Measurements from ENCODE around the gene TSHZ1.

TSHZ1 gene

GRCh38 chr18:75221897-75222296, 11.3 kb downstream of the TSHZ1 start:
- no peak for DNase-seq (ENCODE audit: low spot score)

DNA sequence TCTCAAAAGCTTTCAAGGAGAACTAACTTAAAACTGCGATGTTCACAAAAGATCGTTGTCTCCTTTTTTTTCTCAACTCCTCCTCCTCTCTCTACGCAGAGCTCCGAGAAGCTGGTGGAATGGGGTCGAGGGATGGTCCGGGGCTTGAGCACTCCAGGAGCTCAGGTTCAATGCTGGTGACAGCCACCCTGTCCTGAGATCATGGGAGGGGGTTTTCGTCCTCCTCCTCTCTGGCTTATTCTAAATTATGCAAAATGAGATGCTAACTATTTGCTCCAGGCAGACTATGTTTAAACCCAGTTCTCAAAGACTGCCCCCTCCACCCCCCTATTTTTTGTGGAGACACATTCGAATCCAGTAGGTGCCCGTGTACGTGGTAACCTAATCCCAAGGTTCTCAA, 11.8 kb downstream of the TSHZ1 start:
- DNase-seq (ENCODE audit: low spot score), result no peak

- DNase-seq (ENCODE audit: low spot score), result peak; percentile 82
Observed at GRCh38 chr18:75223687-75224347, 13.2 kb downstream of the TSHZ1 start.

DNA sequence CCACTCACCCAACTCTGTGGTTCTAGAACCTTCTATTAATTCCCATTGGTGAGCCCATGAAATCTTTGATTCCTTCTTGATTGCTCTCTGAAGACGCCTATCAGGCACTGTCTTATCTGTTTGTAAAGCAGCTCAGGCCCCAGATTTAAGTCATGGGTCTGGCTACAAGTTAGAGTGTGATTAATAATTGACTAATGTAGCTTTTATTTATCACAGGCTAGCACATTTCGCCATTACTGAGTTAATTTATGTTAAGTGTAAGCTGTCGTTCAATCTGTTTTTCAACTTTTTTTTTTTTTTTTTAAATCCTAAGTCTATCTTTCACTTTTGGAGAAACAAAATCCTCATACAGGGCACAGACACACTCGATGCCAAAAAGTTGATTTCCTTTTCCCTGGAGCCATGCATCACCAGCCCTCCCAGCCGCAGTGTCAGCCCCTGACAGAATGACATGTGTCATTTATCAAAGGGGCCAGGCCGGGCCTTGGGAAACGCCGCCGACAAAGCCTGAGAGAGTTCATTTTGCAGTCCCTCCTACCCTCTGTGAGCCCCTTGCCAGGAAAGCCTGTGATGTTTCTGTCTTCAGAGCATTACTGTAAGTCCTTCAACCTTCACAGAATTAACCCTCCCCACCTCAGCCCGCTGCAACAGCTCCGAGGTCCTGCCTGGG, 15.8 kb downstream of the TSHZ1 start:
- peak; percentile 52 for DNase-seq (ENCODE audit: low spot score)

GRCh38 chr18:75226956-75227316, 16.3 kb downstream of the TSHZ1 start:
- DNase-seq (ENCODE audit: low spot score), result no peak

DNA sequence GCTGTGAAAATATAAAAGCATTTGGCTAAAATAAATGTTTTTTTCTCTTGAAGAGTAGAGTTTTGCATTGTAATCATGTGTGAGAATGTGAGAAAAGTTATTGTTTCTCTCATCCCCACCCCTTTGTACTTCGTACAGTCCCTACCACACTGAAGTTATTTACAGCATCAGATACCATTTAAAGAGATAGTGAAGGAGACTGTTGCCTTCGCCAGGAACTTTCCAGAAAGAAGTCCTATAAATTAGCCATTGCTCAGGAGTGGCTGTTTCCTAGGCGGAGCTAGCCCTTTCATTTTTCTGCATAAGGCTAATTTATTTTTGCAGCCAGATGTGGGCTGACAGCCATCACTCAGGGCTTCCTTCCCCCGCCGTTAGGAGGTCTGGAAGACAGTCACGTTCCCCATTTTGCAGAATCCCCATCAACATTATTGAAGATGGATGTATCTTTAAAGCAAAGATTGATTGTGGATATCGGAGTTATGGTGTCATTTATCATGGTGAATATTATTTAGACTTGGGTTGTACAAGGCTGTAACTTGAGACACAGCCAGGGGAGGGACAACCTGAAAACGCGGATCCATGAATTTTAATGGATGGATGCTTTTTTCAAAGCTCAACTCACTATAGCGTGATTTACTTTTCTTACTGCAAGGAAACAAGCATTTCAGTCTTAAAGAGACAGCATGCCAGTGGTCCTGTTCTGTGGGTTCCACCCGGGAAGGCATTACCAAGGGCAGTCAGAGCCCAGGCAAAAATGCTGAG, 17.1 kb downstream of the TSHZ1 start:
- DNase-seq (ENCODE audit: low spot score), result no peak

DNA sequence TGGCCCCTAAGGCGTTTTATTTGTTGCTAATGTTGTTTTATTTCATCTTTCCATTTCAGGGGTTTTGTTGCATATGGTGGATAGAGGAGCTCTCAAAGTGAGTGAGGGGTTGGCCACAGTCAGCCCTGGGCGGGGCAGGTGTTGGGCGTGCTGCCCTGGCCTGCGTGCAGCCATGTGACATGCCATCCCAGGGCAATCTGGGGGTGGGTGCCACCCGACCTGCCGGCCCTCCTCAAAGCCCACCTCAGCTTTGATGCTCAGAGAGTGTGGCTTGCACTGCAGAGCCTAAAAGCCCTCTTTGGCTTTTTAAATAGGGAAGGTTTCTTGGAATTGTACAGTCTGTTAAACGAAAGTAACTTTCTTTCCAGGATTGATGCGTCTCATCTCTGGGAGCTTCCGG, 18.4 kb downstream of the TSHZ1 start:
- no peak for DNase-seq (ENCODE audit: low spot score)

DNA sequence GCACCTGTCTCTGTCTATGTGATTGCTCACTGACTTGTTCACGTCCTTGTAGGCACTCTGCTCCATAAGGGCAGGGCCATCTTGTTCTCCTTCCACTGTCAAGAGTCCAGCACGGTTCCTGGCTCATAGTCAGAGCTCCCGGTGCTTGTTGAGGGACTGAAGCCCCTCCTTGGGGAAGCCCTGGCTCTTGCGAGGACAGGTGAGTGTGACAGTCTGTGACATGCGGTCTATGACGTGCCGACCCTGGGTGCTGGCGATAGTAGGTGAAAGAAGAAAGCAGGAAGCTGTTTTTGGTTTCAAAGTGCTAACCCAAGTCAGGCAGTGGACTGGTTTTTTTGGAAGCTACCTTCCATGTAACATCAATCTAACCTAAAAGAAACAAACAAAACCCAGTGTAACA, 18.8 kb downstream of the TSHZ1 start:
- DNase-seq (ENCODE audit: low spot score), result no peak

DNA sequence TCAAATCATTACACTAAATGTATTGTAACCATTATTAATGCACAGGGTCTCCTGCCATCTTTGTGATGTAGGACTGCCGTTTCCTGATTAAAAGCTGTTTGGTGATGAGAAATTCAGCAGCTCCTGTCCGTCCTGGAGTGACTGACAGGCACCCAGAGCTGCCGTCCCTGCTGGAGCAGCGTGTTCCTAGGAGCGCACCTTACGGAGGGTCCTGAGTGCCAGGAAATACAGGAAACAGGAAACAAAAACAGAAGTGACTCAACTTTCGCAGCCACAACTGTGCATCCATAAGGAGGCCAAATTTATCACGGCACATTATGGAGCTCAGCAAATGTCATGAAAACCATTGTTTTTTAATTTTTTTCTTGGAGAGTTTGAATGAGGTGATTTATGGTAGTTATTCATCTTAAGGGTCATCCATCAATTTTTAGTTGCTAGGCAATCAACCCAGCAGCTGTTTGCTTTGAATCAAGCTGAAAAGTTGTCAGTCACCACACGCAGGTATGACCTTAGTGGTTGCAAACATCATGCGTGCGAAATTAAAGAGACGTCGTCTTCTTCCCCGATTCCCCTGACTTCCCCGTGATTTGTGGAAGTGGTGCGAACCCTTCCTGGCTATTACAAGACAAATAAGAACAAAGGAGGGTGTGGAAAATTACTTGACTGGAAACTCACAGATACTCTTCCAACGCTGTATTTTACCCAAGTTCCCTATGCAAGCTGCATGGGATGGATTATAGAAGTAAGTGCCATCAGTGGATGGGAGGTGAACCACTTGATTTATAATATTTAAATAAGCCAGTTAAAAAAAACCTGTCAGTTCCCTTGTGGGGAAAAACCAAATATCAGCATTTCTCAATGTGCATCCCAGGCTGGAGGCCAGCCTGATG, 19.8 kb downstream of the TSHZ1 start:
- no peak for DNase-seq (ENCODE audit: low spot score)

DNA sequence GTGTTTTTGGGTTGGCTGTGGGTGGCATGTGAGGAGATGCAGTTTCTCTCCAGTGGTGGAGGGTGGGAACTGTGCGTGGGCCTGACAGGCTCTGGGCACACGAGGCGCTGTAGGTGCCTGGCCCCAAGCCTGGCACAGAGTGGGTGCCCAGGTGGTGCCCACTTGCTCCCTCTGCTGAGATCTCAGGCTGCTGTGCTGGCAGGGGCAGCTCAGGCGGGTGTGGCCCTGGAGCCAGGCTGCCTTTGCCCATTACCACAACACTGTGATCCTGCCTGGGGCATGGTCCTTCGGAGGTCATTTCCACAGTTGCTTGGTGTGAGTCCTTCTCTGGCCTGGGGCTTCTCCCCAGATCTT, 20.4 kb downstream of the TSHZ1 start:
- no peak for DNase-seq (ENCODE audit: low spot score)

DNA sequence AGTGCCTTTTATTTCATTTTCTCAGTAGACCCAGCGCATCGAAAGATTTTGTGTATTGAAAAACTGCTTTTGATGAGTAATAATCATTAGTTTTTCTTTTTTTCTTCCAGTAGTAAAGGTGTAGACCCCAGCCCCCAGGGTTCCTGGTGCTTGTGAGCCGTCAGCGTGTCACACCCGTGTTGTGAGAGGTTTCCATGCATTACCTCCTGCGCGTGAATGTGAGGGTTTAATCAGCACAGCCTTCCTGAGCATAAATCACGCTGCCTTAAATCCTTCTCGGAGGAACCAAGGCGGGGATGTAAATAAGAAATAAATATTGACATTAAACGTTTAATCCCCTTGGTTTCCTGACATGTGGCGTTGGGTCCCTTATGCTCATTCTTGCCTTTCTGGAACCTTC, 24.3 kb downstream of the TSHZ1 start:
- no peak for DNase-seq (ENCODE audit: low spot score)

- no peak for DNase-seq (ENCODE audit: low spot score)
Observed at GRCh38 chr18:75235896-75236295, 25.3 kb downstream of the TSHZ1 start.

DNA sequence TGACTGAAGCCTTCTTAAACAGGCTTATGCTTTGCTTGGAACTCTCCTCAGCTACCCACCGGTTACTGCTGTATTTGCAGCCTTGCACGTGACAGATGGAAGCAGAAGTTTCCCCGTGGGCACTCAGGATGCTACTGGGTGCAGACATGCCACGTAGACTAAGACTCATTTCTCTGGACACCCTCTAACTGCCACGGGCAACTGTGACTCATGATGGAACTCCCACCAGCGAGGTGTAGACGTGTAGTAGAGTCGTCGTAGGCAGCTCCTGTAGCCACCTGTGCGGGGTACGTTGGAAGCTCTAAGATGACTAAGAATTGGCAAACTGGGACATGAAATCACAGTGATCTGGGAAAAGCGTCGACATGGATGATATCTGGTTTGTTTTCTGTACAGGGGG, 27.5 kb downstream of the TSHZ1 start:
- DNase-seq (ENCODE audit: low spot score), result no peak

DNA sequence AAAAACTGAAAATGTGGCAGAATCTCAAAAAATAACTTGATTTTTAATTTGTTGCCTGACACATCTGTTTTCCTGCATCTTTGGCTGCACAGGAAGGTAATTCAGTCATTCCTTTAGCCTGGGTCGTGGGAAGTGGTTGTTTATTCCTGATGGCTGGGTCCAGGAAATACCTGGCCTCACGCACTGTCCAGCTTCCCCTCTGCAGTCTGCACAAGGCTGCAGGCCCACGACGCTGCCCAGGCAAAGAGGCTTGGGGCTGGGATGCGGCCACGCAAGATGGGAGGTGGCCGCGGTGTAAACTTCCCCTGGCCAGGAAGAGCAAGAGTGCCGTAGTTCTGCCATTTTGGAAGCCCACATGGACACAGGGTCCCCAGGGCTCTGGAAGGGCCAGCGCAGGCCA, 28.2 kb downstream of the TSHZ1 start:
- DNase-seq (ENCODE audit: low spot score), result no peak

DNA sequence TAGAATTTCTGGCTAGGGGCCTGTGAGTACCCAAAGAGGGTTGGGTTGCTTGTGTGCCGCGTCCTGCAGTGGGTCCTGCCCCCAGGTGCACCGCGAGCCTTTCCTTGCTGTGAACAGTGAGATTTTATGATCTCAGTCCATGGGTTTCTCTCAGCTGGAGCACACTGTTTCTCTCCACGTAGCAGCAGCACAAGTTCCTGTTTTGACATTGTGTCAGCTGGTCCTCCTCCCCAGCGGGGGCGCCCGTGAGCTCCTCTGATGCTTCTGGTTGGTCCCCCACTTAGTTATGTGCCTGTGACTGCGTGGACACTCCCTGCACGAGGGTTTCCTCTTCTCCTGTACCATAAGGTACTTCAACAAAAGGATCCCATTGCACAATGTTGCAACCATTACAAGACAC, 29.8 kb downstream of the TSHZ1 start:
- DNase-seq (ENCODE audit: low spot score), result no peak

GRCh38 chr18:75241705-75242104, 31.1 kb downstream of the TSHZ1 start:
- no peak for DNase-seq (ENCODE audit: low spot score)

DNA sequence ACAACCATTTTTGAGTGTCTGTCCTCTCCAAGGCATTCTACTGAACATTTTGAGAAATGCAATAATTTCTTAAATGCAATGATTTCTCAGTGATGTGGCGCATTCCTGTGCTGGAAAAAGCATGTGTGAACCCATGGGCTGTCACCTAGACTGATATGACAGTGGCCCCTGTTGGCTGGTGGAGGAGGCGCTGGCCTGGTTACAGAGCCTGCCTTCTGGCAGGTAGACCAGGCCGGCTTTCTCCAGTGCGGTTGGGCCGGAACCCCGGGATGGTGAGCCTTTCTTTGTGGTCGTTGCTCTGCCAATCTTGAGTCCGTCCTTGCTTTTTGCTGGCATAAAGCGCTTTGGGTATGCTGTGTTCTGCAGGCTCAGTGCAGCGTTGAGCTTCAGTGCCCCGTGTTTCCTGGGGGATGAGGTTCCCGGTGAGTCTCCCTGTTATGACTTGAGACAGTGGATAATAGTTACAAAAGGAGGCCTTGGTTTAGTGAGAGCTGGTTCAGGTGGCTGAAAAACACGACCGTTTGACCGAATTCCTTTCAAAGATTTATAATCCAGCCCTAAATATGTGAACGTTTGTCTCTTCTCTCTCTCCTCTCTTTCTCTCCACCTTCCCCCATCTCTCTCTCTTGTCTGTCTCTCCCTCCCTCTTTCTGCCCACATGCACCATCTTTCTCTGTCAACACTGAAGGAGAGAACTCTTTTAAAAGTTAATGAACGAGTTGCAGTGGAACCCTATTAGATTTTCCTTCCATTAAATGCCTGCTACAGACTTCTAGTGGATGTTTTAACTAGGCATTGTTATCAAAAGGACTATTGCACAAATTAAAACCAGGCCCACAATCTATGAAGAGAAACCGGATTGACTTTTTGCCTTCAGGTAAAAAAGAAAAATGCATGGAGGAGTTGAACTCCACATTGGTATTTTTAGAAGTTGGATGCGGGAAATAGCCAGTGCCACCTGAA, 34.0 kb downstream of the TSHZ1 start:
- peak; percentile 61 for DNase-seq (ENCODE audit: low spot score)

DNA sequence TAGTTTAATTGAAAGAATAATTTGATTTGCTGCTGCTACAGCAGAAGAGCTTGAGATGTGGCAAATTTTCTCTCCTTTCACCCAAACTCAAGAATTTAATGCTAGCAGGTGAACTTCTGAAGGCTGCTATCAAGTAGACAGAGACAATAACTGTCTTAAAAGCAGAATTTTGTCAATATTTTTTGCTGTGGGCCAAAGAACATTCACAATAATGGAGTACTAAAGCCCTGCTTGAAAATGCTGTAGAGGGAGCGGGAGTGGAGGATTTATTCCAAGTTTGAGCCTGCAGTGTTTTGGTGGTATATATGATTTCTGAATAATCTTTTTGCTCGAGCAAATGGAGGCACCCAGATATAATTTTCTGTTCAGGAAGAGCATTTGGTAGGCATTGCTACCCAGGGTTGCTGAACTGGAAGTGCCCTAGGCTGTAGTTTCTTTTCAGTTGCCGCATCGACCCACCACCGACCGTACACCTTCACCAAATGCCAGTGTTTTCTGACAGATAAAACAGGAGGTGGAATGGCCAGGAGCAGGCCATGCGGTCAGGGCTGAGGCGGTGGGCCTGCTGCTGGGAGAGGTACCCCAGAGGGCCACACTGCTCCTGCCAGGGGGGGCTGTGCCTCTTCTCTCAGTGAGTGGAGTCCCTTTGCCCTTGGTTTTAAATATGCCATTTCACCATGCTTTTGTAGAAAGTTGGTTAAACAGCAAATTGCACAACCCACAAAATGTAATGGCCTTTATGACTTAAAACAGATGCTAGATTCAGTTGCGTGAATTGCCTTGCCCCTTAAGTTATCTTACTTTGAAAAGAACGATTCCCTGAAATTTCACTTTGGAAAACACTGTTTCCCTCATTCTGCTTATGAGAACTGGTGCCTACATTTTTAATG, 36.4 kb downstream of the TSHZ1 start:
- peak; percentile 12 for DNase-seq (ENCODE audit: low spot score)

GRCh38 chr18:75247611-75248421, 37.2 kb downstream of the TSHZ1 start:
- peak; percentile 70 for DNase-seq (ENCODE audit: low spot score)
